ENCODE measurements around the gene AAK1. TPM values are rescaled to one million over a fixed set of nuclear protein-coding genes. Genes with fewer than 3 reads are reported as not detected.

AAK1 gene
- total and polyA plus RNA-seq, 8 donors: 12.9 to 115 (median 66.8) TPM

GRCh38 chr2:69579536-69579935 is 64.0 kb downstream of the AAK1 start:
- no peaks in the 10 kb centered on the region for H3K9me3 ChIP-seq
- H3K27me3 ChIP-seq: no peaks in the 10 kb centered on the region
- 62 to 83% (median 66%) methylated on average over 3 of the region's 3 CpGs for WGBS, 5 donors
- H3K4me1 ChIP-seq: peaks cover 24 to 90% (median 50%) of the 10 kb centered on the region in 4 donors
- no peak for DNase-seq
- H3K27ac ChIP-seq: no peak overlapping the region
- TF ChIP-seq EP300 (IDR thresholded peaks at IDR 0.05): no peak
- TF ChIP-seq CTCF (IDR thresholded peaks at IDR 0.05): no peak
- no peak for TF ChIP-seq POLR2AphosphoS5 (IDR thresholded peaks at IDR 0.05)
- TF ChIP-seq POLR2A (IDR thresholded peaks at IDR 0.05): no peak
- intact Hi-C loops (cut with DNase I; ENCODE audit: low total_unique reads): no loop called here
- no peak overlapping the region for H3K4me3 ChIP-seq
- H3K36me3 ChIP-seq: no peaks in the 10 kb centered on the region

GRCh38 chr2:69578198-69578540 is 65.4 kb downstream of the AAK1 start:
- peaks cover 20 to 82% (median 46%) of the 10 kb centered on the region in 4 donors for H3K4me1 ChIP-seq
- H3K27ac ChIP-seq: no peak overlapping the region
- no peaks in the 10 kb centered on the region for H3K27me3 ChIP-seq
- WGBS, 5 donors: 90 to 97% (median 96%) methylated on average over 2 of the region's 2 CpGs
- H3K36me3 ChIP-seq: no peaks in the 10 kb centered on the region
- TF ChIP-seq POLR2AphosphoS5 (IDR thresholded peaks at IDR 0.05) (no peak), CTCF (IDR thresholded peaks at IDR 0.05) (no peak), POLR2A (IDR thresholded peaks at IDR 0.05) (no peak), EP300 (IDR thresholded peaks at IDR 0.05) (no peak)
- intact Hi-C loops (cut with DNase I; ENCODE audit: low total_unique reads): no loop called here
- DNase-seq: no peak
- no peak overlapping the region for H3K4me3 ChIP-seq
- H3K9me3 ChIP-seq: no peaks in the 10 kb centered on the region

- no peak for DNase-seq
- H3K4me3 ChIP-seq: no peak overlapping the region
- intact Hi-C loops (cut with DNase I; ENCODE audit: low total_unique reads): no loop called here
- H3K4me1 ChIP-seq: peaks cover 20 to 82% (median 46%) of the 10 kb centered on the region in 4 donors
- H3K27ac ChIP-seq: no peak overlapping the region
- 74 to 88% (median 75%) methylated on average over 5 of the region's 5 CpGs for WGBS, 5 donors
- H3K27me3 ChIP-seq: no peaks in the 10 kb centered on the region
- no peaks in the 10 kb centered on the region for H3K36me3 ChIP-seq
- no peaks in the 10 kb centered on the region for H3K9me3 ChIP-seq
- TF ChIP-seq CTCF (IDR thresholded peaks at IDR 0.05): no peak
- TF ChIP-seq POLR2AphosphoS5 (IDR thresholded peaks at IDR 0.05): no peak
- TF ChIP-seq EP300 (IDR thresholded peaks at IDR 0.05): no peak
- no peak for TF ChIP-seq POLR2A (IDR thresholded peaks at IDR 0.05)
Observed at GRCh38 chr2:69577467-69578197, 65.9 kb downstream of the AAK1 start.

GRCh38 chr2:69576880-69577279 is 66.7 kb downstream of the AAK1 start:
- intact Hi-C loops (cut with DNase I; ENCODE audit: low total_unique reads): no loop called here

More at GRCh38 chr2:69576880-69577279, 66.7 kb downstream of the AAK1 start:
- Histone ChIP-seq H3K36me3 (no peaks in the 10 kb centered on the region), H3K4me1 (peaks cover 18 to 82% (median 45%) of the 10 kb centered on the region in 4 donors), H3K4me3 (no peak overlapping the region), H3K27ac (no peak overlapping the region), H3K9me3 (no peaks in the 10 kb centered on the region), H3K27me3 (no peaks in the 10 kb centered on the region)
- no peak for TF ChIP-seq POLR2A (IDR thresholded peaks at IDR 0.05)
- no peak for TF ChIP-seq POLR2AphosphoS5 (IDR thresholded peaks at IDR 0.05)
- TF ChIP-seq CTCF (IDR thresholded peaks at IDR 0.05): no peak
- TF ChIP-seq EP300 (IDR thresholded peaks at IDR 0.05): no peak
- WGBS, 5 donors: 79 to 95% (median 92%) methylated on average over 5 of the region's 5 CpGs
- DNase-seq: no peak

Data from stomach (tissue), 9 donors.